AG09309 (cell line): ENCODE measurements around the gene PRCC.

ENCODE experiments used
- DNase-seq: peaks from one replicate; pipeline ENCODE4 v3.0.0-alpha.2; 2010; ENCODE audit warnings: low read depth
- H3K4me3 ChIP-seq: 2 replicates; pipeline ENCODE4 v1.5.1; 2011; ENCODE audit warnings: mild to moderate bottlenecking, low read depth, low read length, moderate library complexity; ENCODE audit not compliant: control insufficient read depth
- TF ChIP-seq, protein P1 (sequence below): IDR thresholded peaks from 2 replicates; pipeline ENCODE4 v1.5.1; 2011; ENCODE audit warnings: mild to moderate bottlenecking, low read depth, low read length, inconsistent platforms; ENCODE audit not compliant: insufficient read depth, control insufficient read depth; ENCODE audit errors: missing control alignments

Gene PRCC

DNA sequence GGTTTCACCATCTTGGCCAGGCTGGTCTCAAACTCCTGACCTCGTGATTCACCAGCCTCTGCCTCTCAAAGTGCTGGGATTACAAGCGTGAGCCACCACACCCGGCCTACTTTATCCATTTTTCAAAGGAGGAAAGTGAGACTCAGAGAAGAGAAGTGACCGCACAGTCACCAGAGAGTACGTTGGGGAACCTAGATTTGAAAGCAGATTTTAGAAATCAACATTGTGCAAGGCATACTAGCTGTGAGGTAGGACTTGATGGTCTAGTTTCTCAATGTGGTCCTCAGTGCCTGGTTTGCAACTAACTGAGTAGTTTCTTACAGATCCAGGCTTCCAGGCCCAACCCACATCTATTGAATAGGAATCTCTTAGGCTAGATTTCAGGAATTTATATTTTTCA lies 1.7 kb upstream of the PRCC start:
- TF ChIP-seq, protein P1, sequence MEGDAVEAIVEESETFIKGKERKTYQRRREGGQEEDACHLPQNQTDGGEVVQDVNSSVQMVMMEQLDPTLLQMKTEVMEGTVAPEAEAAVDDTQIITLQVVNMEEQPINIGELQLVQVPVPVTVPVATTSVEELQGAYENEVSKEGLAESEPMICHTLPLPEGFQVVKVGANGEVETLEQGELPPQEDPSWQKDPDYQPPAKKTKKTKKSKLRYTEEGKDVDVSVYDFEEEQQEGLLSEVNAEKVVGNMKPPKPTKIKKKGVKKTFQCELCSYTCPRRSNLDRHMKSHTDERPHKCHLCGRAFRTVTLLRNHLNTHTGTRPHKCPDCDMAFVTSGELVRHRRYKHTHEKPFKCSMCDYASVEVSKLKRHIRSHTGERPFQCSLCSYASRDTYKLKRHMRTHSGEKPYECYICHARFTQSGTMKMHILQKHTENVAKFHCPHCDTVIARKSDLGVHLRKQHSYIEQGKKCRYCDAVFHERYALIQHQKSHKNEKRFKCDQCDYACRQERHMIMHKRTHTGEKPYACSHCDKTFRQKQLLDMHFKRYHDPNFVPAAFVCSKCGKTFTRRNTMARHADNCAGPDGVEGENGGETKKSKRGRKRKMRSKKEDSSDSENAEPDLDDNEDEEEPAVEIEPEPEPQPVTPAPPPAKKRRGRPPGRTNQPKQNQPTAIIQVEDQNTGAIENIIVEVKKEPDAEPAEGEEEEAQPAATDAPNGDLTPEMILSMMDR, result no peak
- DNase-seq, result no peak
- H3K4me3 ChIP-seq, result no peak overlapping the region

DNA sequence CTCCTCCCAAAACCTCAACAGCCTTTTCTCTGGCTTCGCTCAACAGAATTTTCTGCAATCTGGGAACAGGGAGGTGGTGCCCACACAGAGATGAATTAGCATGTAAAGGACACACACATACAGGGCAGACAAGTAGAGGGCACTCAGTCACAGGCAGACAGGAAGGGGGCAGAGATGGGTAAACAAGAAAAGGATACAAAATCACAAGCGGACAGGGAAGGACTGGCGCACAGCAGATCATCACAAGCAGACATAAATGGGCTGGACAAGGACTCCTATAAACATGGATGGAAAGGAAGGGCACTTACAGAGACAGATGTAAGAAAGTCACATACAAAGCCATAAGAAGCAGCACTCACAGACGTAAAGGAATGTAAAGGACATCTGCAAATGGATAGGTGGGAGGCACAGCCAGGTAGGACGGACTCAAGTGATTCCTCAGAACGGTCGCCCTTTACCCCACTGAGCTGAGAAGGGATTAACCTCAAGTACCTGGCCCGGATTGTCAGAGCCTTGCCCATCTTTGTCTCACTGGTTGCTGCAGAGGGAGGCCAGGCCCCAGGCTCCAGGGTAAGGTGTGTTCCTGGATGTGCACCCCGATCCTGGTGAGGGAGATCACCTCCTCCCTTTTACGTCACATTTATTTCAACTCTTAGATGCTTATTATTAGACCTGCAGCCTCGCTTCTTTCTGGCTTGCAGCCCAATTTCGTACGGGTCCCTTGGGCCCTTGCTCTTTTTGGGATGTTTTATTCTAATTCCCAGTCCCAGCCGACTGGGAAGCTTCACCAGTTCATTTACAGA lies 836 bp upstream of the PRCC start:
- H3K4me3 ChIP-seq, result peak overlapping the region; percentile 99
- TF ChIP-seq, protein P1, result no peak
- DNase-seq, result no peak

DNA sequence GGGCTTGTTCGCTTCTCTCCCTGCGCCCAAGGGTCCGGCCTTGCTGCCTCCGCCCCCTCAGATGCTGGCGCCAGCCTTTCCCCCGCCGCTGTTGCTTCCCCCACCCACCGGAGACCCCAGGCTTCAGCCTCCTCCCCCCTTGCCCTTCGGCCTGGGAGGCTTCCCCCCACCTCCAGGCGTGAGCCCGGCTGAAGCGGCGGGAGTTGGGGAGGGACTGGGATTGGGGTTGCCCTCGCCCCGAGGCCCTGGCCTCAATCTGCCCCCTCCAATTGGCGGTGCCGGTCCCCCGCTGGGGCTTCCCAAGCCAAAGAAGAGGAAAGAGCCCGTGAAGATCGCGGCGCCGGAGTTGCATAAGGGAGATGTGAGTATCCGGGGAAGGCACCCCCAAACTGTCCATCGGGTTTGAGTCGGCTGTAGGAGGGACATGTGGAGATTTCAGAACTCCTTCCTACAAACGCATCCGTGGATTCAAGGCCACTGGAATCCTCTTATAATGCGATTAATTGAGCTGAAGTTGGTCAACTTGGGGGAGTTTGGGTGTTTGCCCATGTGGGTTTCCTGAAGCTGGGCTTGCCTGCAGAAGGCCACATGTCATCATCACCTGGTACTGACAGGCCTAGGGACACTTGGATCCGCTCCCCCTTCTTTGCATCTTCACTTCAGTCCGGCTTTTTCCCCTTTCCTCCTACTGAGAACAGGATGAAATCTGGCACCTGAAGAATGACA lies 707 bp downstream of the PRCC start:
- DNase-seq, result no peak
- peak overlapping the region; percentile 99 for H3K4me3 ChIP-seq
- TF ChIP-seq, protein P1, result no peak

DNA sequence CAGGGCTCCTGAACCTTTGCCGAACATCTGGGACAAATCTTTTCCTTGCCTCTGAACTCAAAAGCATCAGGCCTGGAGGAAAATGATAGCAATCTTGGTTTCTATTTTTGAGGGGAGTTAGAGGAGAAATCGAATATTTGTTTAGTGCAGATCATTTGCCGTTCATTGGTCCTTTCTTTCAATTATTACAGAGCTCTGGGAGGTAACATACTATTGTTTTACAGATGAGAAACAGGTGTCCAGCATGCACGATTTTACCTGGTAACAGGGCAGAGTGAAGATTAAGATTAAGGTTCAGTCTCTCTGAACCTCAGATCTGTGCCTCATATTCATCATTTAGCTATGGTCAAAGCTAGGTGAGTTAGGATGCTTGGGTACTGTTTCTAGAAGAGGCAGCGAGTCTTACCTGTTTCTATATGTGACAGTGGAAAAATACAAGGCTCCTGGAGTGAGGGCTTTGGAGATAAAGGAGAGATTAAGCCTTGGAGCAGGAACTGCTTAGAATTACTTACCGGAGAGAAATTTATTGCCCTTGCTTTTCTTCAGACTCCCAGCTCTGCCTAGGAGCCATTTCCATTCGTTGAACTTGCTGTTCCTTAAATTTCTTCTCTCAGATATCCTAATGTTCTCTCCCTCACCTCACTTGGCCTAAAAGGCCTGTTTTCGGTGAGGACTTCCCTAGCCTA lies 1.4 kb downstream of the PRCC start:
- DNase-seq, result no peak
- peak overlapping the region; percentile 99 for H3K4me3 ChIP-seq
- TF ChIP-seq, protein P1, result no peak

GRCh38 chr1:156772222-156772621 lies 4.9 kb downstream of the PRCC start:
- H3K4me3 ChIP-seq, result no peak overlapping the region
- DNase-seq, result no peak
- TF ChIP-seq, protein P1, result no peak

DNA sequence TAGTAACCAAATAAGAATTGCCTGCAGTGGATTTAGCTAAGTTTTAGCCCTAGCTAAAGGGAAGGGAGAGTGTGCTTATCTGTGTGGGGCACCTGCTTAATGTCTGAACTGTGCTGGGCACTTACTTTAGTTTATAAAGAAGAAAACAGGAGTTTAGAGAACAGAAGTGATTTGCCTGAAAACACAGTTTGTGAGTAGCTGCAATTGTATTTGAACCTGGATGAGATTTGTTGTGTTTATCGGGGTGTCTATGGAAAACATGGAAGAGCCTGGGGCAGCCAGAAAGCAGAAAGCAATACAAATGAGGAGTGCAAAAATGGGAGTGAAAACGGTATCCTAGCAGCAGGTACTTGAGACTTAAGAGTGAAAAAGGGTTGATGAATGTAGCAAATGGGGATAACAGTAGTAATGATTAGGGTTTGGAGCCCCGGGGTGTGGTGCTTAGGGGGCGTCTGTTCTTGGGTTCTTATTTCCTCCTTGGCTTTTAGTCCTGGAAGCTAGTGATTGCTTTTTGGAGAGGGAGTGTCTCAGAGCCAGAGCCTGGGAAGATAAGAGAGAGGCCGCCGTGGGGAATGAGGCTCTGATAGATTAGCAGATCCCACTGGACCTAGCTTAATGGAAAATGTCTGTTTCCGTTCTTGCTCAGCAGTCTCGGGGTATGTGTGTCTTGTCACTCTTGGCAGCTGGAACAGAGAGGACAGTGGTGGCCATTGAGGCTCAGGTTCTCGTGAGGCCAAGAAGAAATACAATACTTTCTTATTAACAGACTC lies 5.6 kb downstream of the PRCC start:
- no peak overlapping the region for H3K4me3 ChIP-seq
- no peak for DNase-seq
- TF ChIP-seq, protein P1, result no peak
